Keratinocyte (primary cell): ENCODE data around the gene CDYL2. TPM values are rescaled to one million over a fixed set of nuclear protein-coding genes. Genes with fewer than 3 reads are reported as not detected.

Experiments
- DNase-seq: peaks from one replicate; pipeline ENCODE4 v3.0.0-alpha.2; 2011; ENCODE audit warnings: low read depth, missing footprints, low spot score
- FAIRE-seq: peaks from 2 replicates; lab custom pipeline; 2011; peaks lifted over from hg19 to GRCh38; lab: Jason Lieb, UNC
- H2AFZ ChIP-seq: 2 replicates; pipeline ENCODE4 v1.6.0; 2012; ENCODE audit warnings: low read length, control low read depth, inconsistent platforms; ENCODE audit not compliant: control insufficient read depth
- H3K27ac ChIP-seq: 2 replicates; pipeline ENCODE4 v1.5.1; 2011; ENCODE audit warnings: low read length; ENCODE audit not compliant: control insufficient read depth, insufficient read depth
- H3K27me3 ChIP-seq: 3 replicates; pipeline ENCODE4 v1.6.0; 2011; ENCODE audit warnings: low read length; ENCODE audit not compliant: control insufficient read depth, insufficient read depth; ENCODE audit errors: extremely low read depth
- H3K36me3 ChIP-seq, 2 experiments: 2 replicates in 1 of 2; 3 replicates in 1 of 2; pipeline ENCODE4 v1.5.1; 2011; ENCODE audit warnings: low read length in 2 of 2, mild to moderate bottlenecking in 1 of 2; ENCODE audit not compliant: control insufficient read depth in 2 of 2, insufficient read depth in 2 of 2; ENCODE audit errors: extremely low read depth in 1 of 2
- H3K4me1 ChIP-seq: 3 replicates; pipeline ENCODE4 v1.5.1; 2011; ENCODE audit warnings: low read length; ENCODE audit not compliant: control insufficient read depth, insufficient read depth; ENCODE audit errors: extremely low read depth
- H3K4me2 ChIP-seq: 3 replicates; pipeline ENCODE4 v1.6.0; 2011; ENCODE audit warnings: low read depth, low read length; ENCODE audit not compliant: control insufficient read depth, insufficient read depth; ENCODE audit errors: extremely low read depth
- H3K4me3 ChIP-seq, 3 experiments: fragments of 200-600 bp in 1 of 3; sonication (generic) in 1 of 3; 2 replicates in 2 of 3; 3 replicates in 1 of 3; pipeline ENCODE4 v1.5.1; 2011 to 2016; ENCODE audit warnings: low read length in 3 of 3, mild to moderate bottlenecking in 3 of 3, control low read depth in 2 of 3, inconsistent platforms in 1 of 3, low read depth in 1 of 3, mixed read lengths in 1 of 3, mixed run types in 1 of 3, moderate library complexity in 1 of 3; ENCODE audit not compliant: control insufficient read depth in 2 of 3, insufficient read depth in 2 of 3; ENCODE audit errors: extremely low read depth in 1 of 3
- H3K79me2 ChIP-seq: 2 replicates; pipeline ENCODE4 v1.6.0; 2012; ENCODE audit warnings: low read length; ENCODE audit not compliant: control insufficient read depth, insufficient read depth
- H3K9ac ChIP-seq: 3 replicates; pipeline ENCODE4 v1.6.0; 2011; ENCODE audit warnings: low read length; ENCODE audit not compliant: control insufficient read depth, insufficient read depth; ENCODE audit errors: extremely low read depth
- H3K9me1 ChIP-seq: 3 replicates; pipeline ENCODE4 v1.6.0; 2011; ENCODE audit warnings: low read length; ENCODE audit not compliant: control insufficient read depth, insufficient read depth; ENCODE audit errors: extremely low read depth
- H3K9me3 ChIP-seq: 2 replicates; pipeline ENCODE4 v1.5.1; 2012; ENCODE audit warnings: low read depth, low read length; ENCODE audit not compliant: control insufficient read depth
- H4K20me1 ChIP-seq: 3 replicates; pipeline ENCODE4 v1.6.0; 2011; ENCODE audit warnings: low read length; ENCODE audit not compliant: control insufficient read depth, insufficient read depth; ENCODE audit errors: extremely low read depth
- EZH2 ChIP-seq: IDR thresholded peaks from one replicate; pipeline ENCODE4 v1.6.1; 2012; ENCODE audit warnings: inconsistent platforms, mild to moderate bottlenecking, low read length, moderate library complexity
- dilution Hi-C: fragments of 300-500 bp; cut with MboI; formaldehyde crosslinking; loops from one replicate; pipeline ENCODE4 v1.7.0; 2020; ENCODE audit warnings: low sequenced_read_pairs; ENCODE audit not compliant: extremely low pct_ligation_motif_present
- polyA plus RNA-seq, 5 experiments: library from polyadenylated mRNA; depleted of rRNA in 3 of 5; stranded (reverse) in 3 of 5; stranded (forward) in 1 of 5; unstranded in 1 of 5; fragments of >200 nt; gene quantifications; 1 replicate in 1 of 5; 2 replicates in 3 of 5; 3 replicates in 1 of 5; pipeline versions ENCODE4 v1.2.1 to v1.2.3, GENCODE V29; 2011 to 2012; ENCODE audit warnings: missing spikeins in 2 of 5, low read depth in 1 of 5, low replicate concordance in 1 of 5
- TF ChIP-seq, protein P1 (sequence below), 3 experiments: IDR thresholded peaks in 1 of 3; conservative IDR thresholded peaks in 1 of 3; optimal IDR thresholded peaks in 1 of 3; 2 replicates in 2 of 3; 3 replicates in 1 of 3; pipeline versions ENCODE3 to v1.5.1; 2011; ENCODE audit warnings: low read length in 3 of 3, mild to moderate bottlenecking in 3 of 3, moderate library complexity in 2 of 3, control low read depth in 1 of 3, inconsistent platforms in 1 of 3; ENCODE audit not compliant: insufficient read depth in 2 of 3; ENCODE audit errors: extremely low read depth in 1 of 3

CDYL2 gene
- polyA plus RNA-seq, 1 donor (not counting 4 experiments of a cell fraction or from before 2014, with no cell fraction given), result 2.0 TPM

DNA sequence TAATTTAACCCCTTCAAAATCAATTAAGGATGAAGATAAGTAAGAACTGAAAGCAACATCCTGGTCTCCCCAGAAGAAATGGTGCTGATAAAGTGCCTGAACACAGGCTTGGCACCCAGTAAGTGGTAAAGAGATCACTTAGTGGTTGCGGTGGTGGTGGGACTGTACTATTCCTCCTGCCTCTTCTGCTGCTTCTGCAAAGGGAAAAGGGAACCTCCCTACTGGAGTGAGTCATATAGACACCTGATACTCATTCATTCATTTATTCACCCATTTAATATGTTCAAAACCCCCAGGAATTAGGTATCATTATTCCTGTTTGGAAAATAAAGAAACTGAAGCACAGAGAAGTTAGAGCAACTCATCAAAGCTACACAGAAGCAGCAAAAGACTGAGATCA lies 60.6 kb downstream of the CDYL2 start:
- Histone ChIP-seq H3K9ac (no peak overlapping the region), H3K4me1 (peaks cover 2% of the 10 kb centered on the region), H3K9me3 (no peaks in the 10 kb centered on the region), H3K79me2 (no peaks in the 10 kb centered on the region), H3K27me3 (no peaks in the 10 kb centered on the region), H2AFZ (no peak overlapping the region), H3K27ac (no peak overlapping the region), H3K4me3 (no peak overlapping the region), H3K4me2 (no peak overlapping the region), H4K20me1 (no peaks in the 10 kb centered on the region), H3K9me1 (no peaks in the 10 kb centered on the region), H3K36me3 (no peaks in the 10 kb centered on the region)
- TF ChIP-seq, protein P1, sequence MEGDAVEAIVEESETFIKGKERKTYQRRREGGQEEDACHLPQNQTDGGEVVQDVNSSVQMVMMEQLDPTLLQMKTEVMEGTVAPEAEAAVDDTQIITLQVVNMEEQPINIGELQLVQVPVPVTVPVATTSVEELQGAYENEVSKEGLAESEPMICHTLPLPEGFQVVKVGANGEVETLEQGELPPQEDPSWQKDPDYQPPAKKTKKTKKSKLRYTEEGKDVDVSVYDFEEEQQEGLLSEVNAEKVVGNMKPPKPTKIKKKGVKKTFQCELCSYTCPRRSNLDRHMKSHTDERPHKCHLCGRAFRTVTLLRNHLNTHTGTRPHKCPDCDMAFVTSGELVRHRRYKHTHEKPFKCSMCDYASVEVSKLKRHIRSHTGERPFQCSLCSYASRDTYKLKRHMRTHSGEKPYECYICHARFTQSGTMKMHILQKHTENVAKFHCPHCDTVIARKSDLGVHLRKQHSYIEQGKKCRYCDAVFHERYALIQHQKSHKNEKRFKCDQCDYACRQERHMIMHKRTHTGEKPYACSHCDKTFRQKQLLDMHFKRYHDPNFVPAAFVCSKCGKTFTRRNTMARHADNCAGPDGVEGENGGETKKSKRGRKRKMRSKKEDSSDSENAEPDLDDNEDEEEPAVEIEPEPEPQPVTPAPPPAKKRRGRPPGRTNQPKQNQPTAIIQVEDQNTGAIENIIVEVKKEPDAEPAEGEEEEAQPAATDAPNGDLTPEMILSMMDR (optimal IDR thresholded peaks at IDR 0.05 in 1 of 3, IDR thresholded peaks at IDR 0.05 in 1 of 3, conservative IDR thresholded peaks at IDR 0.05 in 1 of 3; ENCODE audit: extremely low read depth in 1 of 3, insufficient read depth in 2 of 3, low read length in 3 of 3), result no peak
- TF ChIP-seq EZH2, result no peak
- DNase-seq (no peak), FAIRE-seq (no peak)
- dilution Hi-C loops, result no loop called here

DNA sequence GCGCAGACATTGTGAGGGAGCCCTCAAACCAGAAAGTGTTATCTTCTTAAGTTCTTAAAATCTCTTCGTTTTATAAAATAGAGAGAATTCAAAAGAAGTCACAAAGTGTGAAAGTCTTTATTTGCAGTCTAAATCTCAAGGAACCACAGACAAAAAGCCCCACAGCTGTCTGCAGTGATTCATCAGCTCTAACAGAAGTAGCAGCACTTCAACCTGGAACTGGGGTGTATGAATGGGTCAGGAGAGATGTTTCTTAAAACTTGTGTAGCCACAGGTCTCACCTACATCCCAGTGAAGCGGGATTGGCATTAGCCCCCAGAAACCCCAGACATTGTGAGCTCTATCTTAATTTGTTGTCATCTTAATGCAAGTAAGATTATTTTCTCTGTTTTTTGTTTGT lies 61.1 kb downstream of the CDYL2 start:
- dilution Hi-C loops, result no loop called here
- no peaks in the 10 kb centered on the region for H4K20me1 ChIP-seq
- H3K27ac ChIP-seq, result no peak overlapping the region
- no peaks in the 10 kb centered on the region for H3K9me1 ChIP-seq
- no peak overlapping the region for H3K9ac ChIP-seq
- H3K4me3 ChIP-seq, result no peak overlapping the region
- H3K4me2 ChIP-seq, result no peak overlapping the region
- H3K79me2 ChIP-seq, result no peaks in the 10 kb centered on the region
- FAIRE-seq, result no peak
- TF ChIP-seq EZH2, result no peak
- TF ChIP-seq, protein P1 (optimal IDR thresholded peaks at IDR 0.05 in 1 of 3, IDR thresholded peaks at IDR 0.05 in 1 of 3, conservative IDR thresholded peaks at IDR 0.05 in 1 of 3; ENCODE audit: extremely low read depth in 1 of 3, insufficient read depth in 2 of 3, low read length in 3 of 3), result no peak
- H2AFZ ChIP-seq, result no peak overlapping the region
- peaks cover 2% of the 10 kb centered on the region for H3K4me1 ChIP-seq
- H3K27me3 ChIP-seq, result no peaks in the 10 kb centered on the region
- no peaks in the 10 kb centered on the region for H3K9me3 ChIP-seq
- no peaks in the 10 kb centered on the region for H3K36me3 ChIP-seq
- no peak for DNase-seq
